GM23338 (cell line): ENCODE measurements around the gene SESN3. TPM values are rescaled to one million over a fixed set of nuclear protein-coding genes. Genes with fewer than 3 reads are reported as not detected.

Source experiments
- ATAC-seq: fragments of 200-7000 bp; cut with Tn5 transposase; 3 replicates; pipeline ENCODE4 v1.9.1; 2020
- DNase-seq: peaks from one replicate; pipeline ENCODE4 v3.0.0-alpha.2; 2015; ENCODE audit warnings: low spot score
- H2AFZ ChIP-seq: fragments of 200-600 bp; sonication (generic); 2 replicates; pipeline ENCODE4 v1.8.0; 2016; ENCODE audit warnings: antibody characterized with exemption, mild to moderate bottlenecking, moderate library complexity
- H3F3A ChIP-seq: fragments of 200-600 bp; sonication (generic); replicated peaks from 2 replicates; pipeline ENCODE4 v1.8.0; 2017; ENCODE audit warnings: antibody characterized with exemption, mixed run types, low read depth
- H3K27ac ChIP-seq: fragments of 200-600 bp; sonication (generic); 2 replicates; pipeline ENCODE4 v1.6.1; 2016; ENCODE audit warnings: low read depth
- H3K27me3 ChIP-seq: fragments of 200-600 bp; sonication (generic); 2 replicates; pipeline ENCODE4 v1.8.0; 2016; ENCODE audit warnings: mild to moderate bottlenecking, mixed run types, moderate library complexity; ENCODE audit not compliant: insufficient read depth
- H3K36me3 ChIP-seq: fragments of 200-600 bp; sonication (generic); 2 replicates; pipeline ENCODE4 v1.8.0; 2016; ENCODE audit warnings: mild to moderate bottlenecking; ENCODE audit not compliant: insufficient read depth
- H3K4me1 ChIP-seq: fragments of 200-600 bp; sonication (generic); 2 replicates; pipeline ENCODE4 v1.8.0; 2016; ENCODE audit warnings: mild to moderate bottlenecking, moderate library complexity; ENCODE audit not compliant: insufficient read depth
- H3K4me2 ChIP-seq: fragments of 200-600 bp; sonication (generic); 2 replicates; pipeline ENCODE4 v1.7.1; 2017; ENCODE audit warnings: mixed run types
- H3K4me3 ChIP-seq: fragments of 200-600 bp; sonication (generic); 2 replicates; pipeline ENCODE4 v1.6.1; 2016; ENCODE audit warnings: mixed run types
- H3K79me2 ChIP-seq: fragments of 200-600 bp; sonication (generic); replicated peaks from 2 replicates; pipeline ENCODE4 v1.8.0; 2017; ENCODE audit warnings: mild to moderate bottlenecking; ENCODE audit not compliant: insufficient read depth
- H3K9me2 ChIP-seq: fragments of 200-600 bp; sonication (generic); 2 replicates; pipeline ENCODE4 v1.8.0; 2017; ENCODE audit not compliant: insufficient read depth
- H4K20me1 ChIP-seq: fragments of 200-600 bp; sonication (generic); replicated peaks from 2 replicates; pipeline ENCODE4 v1.8.0; 2017; ENCODE audit warnings: mild to moderate bottlenecking; ENCODE audit not compliant: insufficient read depth
- H3K27ac Mint-ChIP-seq: 2 replicates; pipeline ENCODE4 v1.8.0; 2020; ENCODE audit warnings: inconsistent platforms, mild to moderate bottlenecking, moderate library complexity, mixed read lengths
- H3K27me3 Mint-ChIP-seq: 3 replicates; pipeline ENCODE4 v1.8.0; 2022; ENCODE audit warnings: low read depth, mild to moderate bottlenecking, moderate library complexity, mixed read lengths, inconsistent platforms; ENCODE audit not compliant: insufficient read depth, poor library complexity
- H3K36me3 Mint-ChIP-seq: 3 replicates; pipeline ENCODE4 v1.8.0; 2021; ENCODE audit warnings: low read depth, mild to moderate bottlenecking, inconsistent platforms, moderate library complexity, mixed read lengths
- H3K4me1 Mint-ChIP-seq: 3 replicates; pipeline ENCODE4 v1.8.0; 2020; ENCODE audit warnings: mild to moderate bottlenecking, inconsistent platforms, mixed read lengths
- H3K4me3 Mint-ChIP-seq: 3 replicates; pipeline ENCODE4 v1.8.0; 2021; ENCODE audit warnings: moderate library complexity, mild to moderate bottlenecking, inconsistent platforms, mixed read lengths
- H3K9me3 Mint-ChIP-seq: 3 replicates; pipeline ENCODE4 v1.8.0; 2020; ENCODE audit warnings: moderate library complexity, mild to moderate bottlenecking, inconsistent platforms, mixed read lengths
- EZH2 ChIP-seq: fragments of 200-600 bp; sonication (generic); IDR thresholded peaks from one replicate; pipeline ENCODE4 v1.8.0; 2017; ENCODE audit warnings: antibody characterized with exemption, mild to moderate bottlenecking, low read depth; ENCODE audit not compliant: unreplicated experiment
- JUNB ChIP-seq: IDR thresholded peaks from one replicate; pipeline ENCODE4 v1.6.1; 2016; ENCODE audit warnings: antibody characterized with exemption; ENCODE audit not compliant: unreplicated experiment
- NANOG ChIP-seq: IDR thresholded peaks from 2 replicates; pipeline ENCODE4 v1.6.1; 2016; ENCODE audit warnings: antibody characterized with exemption, borderline replicate concordance
- POLR2AphosphoS5 ChIP-seq: IDR thresholded peaks from 2 replicates; pipeline ENCODE4 v1.6.1; 2016; ENCODE audit warnings: antibody characterized with exemption, low read depth
- STAT1 ChIP-seq: IDR thresholded peaks from one replicate; pipeline ENCODE4 v1.6.1; 2016; ENCODE audit warnings: antibody characterized with exemption; ENCODE audit not compliant: unreplicated experiment
- ZNF114 ChIP-seq: fragments of 250-450 bp; sonication (Bioruptor Pico); IDR thresholded peaks from 2 replicates; pipeline ENCODE4 v1.5.0; 2020; ENCODE audit warnings: mild to moderate bottlenecking, moderate library complexity
- polyA plus RNA-seq: library from polyadenylated mRNA; unstranded; fragments of >200 nt; fragmentation: Nextera tagmentation; extraction: Ambion mirVana; gene quantifications from 2 replicates; pipeline ENCODE4 v1.2.1, GENCODE V29; 2016
- total RNA-seq: library from RNA; depleted of rRNA; stranded (reverse); fragments of >200 nt; shearing (Covaris generic); gene quantifications from 2 replicates; pipeline ENCODE4 v1.2.3, GENCODE V29; 2014
- TF ChIP-seq, protein P1 (sequence below): IDR thresholded peaks from one replicate; pipeline ENCODE4 v1.6.1; 2018; ENCODE audit warnings: antibody characterized with exemption; ENCODE audit not compliant: unreplicated experiment
- TF ChIP-seq, protein P2 (sequence below): fragments of 250-450 bp; sonication (Bioruptor Pico); IDR thresholded peaks from 2 replicates; pipeline ENCODE4 v1.5.0; 2020; ENCODE audit warnings: mild to moderate bottlenecking, moderate library complexity
- TF ChIP-seq, protein P3 (sequence below): IDR thresholded peaks from 2 replicates; pipeline ENCODE4 v1.6.1; 2016; ENCODE audit warnings: antibody characterized with exemption

The SESN3 gene
- total and polyA plus RNA-seq, 2 experiments from 2014 or later: 5.5 to 30.5 TPM

DNA sequence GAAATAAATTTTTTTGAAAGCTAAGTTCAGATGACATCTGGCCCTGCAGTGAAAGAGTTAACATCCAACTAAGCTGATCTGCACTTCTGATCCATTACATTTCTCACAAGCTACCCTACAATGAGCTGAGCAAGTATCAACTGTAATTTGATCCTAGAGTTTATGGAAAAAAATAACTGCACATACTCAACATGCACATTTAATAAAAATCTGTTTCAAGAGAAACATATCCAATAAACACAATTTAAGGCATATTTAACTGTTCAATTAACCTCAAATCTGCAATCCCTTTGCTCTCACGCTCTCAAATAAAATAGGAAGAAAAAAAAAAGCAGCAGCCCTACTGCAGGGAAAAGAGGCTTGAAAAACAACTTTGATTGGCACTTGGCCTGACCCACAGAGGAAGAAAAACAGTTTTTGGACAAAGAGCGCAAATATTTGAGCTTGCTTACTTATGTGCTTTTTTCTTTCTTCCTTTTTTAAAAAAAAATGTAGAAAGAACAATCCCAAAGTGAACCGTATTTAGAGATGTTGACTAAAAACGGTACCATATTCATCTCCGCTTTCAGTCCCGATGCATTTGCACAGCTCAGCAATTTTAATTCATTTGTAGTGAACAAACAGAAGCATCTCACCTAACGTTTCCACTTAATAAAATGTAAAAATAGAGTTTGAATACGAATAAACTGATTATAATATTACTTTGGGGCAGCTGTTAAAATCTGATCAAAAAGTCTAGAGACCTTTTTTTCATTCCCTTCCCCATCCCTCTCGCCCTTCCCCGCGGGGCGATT is 1.6 kb downstream of the SESN3 start:
- no peaks in the 10 kb centered on the region for H3F3A ChIP-seq
- H3K9me3 Mint-ChIP-seq: no peaks in the 10 kb centered on the region; the same call in 2 of the 3 replicates

More for the DNA sequence above, 1.6 kb downstream of the SESN3 start:
- TF ChIP-seq NANOG (no peak), ZNF114 (CRISPR knock-in tag) (no peak), JUNB (no peak), EZH2 (no peak), POLR2AphosphoS5 (no peak), STAT1 (no peak)
- TF ChIP-seq, protein P1, sequence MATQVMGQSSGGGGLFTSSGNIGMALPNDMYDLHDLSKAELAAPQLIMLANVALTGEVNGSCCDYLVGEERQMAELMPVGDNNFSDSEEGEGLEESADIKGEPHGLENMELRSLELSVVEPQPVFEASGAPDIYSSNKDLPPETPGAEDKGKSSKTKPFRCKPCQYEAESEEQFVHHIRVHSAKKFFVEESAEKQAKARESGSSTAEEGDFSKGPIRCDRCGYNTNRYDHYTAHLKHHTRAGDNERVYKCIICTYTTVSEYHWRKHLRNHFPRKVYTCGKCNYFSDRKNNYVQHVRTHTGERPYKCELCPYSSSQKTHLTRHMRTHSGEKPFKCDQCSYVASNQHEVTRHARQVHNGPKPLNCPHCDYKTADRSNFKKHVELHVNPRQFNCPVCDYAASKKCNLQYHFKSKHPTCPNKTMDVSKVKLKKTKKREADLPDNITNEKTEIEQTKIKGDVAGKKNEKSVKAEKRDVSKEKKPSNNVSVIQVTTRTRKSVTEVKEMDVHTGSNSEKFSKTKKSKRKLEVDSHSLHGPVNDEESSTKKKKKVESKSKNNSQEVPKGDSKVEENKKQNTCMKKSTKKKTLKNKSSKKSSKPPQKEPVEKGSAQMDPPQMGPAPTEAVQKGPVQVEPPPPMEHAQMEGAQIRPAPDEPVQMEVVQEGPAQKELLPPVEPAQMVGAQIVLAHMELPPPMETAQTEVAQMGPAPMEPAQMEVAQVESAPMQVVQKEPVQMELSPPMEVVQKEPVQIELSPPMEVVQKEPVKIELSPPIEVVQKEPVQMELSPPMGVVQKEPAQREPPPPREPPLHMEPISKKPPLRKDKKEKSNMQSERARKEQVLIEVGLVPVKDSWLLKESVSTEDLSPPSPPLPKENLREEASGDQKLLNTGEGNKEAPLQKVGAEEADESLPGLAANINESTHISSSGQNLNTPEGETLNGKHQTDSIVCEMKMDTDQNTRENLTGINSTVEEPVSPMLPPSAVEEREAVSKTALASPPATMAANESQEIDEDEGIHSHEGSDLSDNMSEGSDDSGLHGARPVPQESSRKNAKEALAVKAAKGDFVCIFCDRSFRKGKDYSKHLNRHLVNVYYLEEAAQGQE: no peak
- TF ChIP-seq, protein P2, sequence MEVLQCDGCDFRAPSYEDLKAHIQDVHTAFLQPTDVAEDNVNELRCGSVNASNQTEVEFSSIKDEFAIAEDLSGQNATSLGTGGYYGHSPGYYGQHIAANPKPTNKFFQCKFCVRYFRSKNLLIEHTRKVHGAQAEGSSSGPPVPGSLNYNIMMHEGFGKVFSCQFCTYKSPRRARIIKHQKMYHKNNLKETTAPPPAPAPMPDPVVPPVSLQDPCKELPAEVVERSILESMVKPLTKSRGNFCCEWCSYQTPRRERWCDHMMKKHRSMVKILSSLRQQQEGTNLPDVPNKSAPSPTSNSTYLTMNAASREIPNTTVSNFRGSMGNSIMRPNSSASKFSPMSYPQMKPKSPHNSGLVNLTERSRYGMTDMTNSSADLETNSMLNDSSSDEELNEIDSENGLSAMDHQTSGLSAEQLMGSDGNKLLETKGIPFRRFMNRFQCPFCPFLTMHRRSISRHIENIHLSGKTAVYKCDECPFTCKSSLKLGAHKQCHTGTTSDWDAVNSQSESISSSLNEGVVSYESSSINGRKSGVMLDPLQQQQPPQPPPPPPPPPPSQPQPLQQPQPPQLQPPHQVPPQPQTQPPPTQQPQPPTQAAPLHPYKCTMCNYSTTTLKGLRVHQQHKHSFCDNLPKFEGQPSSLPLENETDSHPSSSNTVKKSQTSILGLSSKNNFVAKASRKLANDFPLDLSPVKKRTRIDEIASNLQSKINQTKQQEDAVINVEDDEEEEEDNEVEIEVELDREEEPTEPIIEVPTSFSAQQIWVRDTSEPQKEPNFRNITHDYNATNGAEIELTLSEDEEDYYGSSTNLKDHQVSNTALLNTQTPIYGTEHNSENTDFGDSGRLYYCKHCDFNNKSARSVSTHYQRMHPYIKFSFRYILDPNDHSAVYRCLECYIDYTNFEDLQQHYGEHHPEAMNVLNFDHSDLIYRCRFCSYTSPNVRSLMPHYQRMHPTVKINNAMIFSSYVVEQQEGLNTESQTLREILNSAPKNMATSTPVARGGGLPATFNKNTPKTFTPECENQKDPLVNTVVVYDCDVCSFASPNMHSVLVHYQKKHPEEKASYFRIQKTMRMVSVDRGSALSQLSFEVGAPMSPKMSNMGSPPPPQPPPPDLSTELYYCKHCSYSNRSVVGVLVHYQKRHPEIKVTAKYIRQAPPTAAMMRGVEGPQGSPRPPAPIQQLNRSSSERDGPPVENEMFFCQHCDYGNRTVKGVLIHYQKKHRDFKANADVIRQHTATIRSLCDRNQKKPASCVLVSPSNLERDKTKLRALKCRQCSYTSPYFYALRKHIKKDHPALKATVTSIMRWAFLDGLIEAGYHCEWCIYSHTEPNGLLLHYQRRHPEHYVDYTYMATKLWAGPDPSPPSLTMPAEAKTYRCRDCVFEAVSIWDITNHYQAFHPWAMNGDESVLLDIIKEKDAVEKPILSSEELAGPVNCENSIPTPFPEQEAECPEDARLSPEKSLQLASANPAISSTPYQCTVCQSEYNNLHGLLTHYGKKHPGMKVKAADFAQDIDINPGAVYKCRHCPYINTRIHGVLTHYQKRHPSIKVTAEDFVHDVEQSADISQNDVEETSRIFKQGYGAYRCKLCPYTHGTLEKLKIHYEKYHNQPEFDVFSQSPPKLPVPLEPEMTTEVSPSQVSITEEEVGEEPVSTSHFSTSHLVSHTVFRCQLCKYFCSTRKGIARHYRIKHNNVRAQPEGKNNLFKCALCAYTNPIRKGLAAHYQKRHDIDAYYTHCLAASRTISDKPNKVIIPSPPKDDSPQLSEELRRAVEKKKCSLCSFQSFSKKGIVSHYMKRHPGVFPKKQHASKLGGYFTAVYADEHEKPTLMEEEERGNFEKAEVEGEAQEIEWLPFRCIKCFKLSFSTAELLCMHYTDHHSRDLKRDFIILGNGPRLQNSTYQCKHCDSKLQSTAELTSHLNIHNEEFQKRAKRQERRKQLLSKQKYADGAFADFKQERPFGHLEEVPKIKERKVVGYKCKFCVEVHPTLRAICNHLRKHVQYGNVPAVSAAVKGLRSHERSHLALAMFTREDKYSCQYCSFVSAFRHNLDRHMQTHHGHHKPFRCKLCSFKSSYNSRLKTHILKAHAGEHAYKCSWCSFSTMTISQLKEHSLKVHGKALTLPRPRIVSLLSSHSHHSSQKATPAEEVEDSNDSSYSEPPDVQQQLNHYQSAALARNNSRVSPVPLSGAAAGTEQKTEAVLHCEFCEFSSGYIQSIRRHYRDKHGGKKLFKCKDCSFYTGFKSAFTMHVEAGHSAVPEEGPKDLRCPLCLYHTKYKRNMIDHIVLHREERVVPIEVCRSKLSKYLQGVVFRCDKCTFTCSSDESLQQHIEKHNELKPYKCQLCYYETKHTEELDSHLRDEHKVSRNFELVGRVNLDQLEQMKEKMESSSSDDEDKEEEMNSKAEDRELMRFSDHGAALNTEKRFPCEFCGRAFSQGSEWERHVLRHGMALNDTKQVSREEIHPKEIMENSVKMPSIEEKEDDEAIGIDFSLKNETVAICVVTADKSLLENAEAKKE (CRISPR knock-in tag): no peak
- TF ChIP-seq, protein P3, sequence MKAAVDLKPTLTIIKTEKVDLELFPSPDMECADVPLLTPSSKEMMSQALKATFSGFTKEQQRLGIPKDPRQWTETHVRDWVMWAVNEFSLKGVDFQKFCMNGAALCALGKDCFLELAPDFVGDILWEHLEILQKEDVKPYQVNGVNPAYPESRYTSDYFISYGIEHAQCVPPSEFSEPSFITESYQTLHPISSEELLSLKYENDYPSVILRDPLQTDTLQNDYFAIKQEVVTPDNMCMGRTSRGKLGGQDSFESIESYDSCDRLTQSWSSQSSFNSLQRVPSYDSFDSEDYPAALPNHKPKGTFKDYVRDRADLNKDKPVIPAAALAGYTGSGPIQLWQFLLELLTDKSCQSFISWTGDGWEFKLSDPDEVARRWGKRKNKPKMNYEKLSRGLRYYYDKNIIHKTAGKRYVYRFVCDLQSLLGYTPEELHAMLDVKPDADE: no peak
- H3K4me3 Mint-ChIP-seq: no peak overlapping the region; the same call in 2 of the 3 replicates
- peaks cover 15% of the 10 kb centered on the region for H3K27me3 Mint-ChIP-seq
- Histone ChIP-seq H3K27me3 (peaks cover 25% of the 10 kb centered on the region), H3K36me3 (no peaks in the 10 kb centered on the region), H3K9me2 (no peaks in the 10 kb centered on the region), H3K4me3 (peak overlapping the region; percentile 72), H3K4me1 (peaks cover 33% of the 10 kb centered on the region), H4K20me1 (no peaks in the 10 kb centered on the region), H3K27ac (no peak overlapping the region), H3K4me2 (peak overlapping the region; percentile 85), H2AFZ (peak overlapping the region; percentile 0), H3K79me2 (peaks cover 57% of the 10 kb centered on the region)
- DNase-seq: peak; percentile 28
- H3K36me3 Mint-ChIP-seq: no peaks in the 10 kb centered on the region
- H3K27ac Mint-ChIP-seq: no peak overlapping the region
- no peak for ATAC-seq
- H3K4me1 Mint-ChIP-seq: peaks cover 35% of the 10 kb centered on the region
